Loucy (cell line): ENCODE results near the gene ABHD12.

Source experiments
- EZH2phosphoT487 ChIP-seq: fragments of 200-600 bp; IDR thresholded peaks from 2 replicates; pipeline ENCODE4 v1.6.1; 2018; ENCODE audit warnings: antibody characterized with exemption, mild to moderate bottlenecking, moderate library complexity, borderline replicate concordance
- TF ChIP-seq, protein P1 (sequence below): fragments of 200-600 bp; sonication (generic); conservative IDR thresholded peaks from 2 replicates; pipeline ENCODE4 v1.5.1; 2014; ENCODE audit warnings: mild to moderate bottlenecking, antibody characterized with exemption, low read length

DNA sequence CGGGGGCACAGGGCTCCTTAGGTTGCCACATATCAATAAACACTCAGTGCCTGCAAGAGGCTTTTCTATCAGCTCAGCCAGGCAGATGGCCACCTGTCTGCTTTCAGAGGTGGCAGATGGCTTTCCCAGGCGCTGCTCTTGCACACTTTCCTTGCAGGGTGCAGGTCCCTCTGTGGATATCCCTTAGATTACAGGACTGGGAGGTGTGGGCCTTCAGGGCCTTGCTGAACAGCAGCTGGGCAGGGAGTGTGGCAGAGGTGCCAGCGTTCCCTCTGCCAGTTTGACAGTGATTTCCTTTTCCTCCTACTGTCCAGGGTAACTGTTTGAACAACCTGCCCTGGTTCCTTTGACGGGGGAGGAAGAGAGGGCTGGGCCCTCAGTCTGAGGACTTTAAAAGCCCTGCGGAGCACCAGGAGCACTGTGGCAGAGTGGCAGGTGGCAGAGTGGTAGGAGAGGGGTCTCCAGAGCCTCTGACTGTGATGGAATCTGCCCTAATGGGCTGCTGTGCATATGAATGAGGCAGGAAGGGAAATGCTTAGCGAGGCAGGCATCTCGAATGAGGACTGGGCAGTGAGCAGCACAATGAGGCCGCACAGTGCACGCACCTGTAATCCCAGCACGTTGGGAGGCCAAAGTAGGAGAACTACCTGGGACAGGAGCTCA, 34.2 kb downstream of the ABHD12 start:
- TF ChIP-seq, protein P1, sequence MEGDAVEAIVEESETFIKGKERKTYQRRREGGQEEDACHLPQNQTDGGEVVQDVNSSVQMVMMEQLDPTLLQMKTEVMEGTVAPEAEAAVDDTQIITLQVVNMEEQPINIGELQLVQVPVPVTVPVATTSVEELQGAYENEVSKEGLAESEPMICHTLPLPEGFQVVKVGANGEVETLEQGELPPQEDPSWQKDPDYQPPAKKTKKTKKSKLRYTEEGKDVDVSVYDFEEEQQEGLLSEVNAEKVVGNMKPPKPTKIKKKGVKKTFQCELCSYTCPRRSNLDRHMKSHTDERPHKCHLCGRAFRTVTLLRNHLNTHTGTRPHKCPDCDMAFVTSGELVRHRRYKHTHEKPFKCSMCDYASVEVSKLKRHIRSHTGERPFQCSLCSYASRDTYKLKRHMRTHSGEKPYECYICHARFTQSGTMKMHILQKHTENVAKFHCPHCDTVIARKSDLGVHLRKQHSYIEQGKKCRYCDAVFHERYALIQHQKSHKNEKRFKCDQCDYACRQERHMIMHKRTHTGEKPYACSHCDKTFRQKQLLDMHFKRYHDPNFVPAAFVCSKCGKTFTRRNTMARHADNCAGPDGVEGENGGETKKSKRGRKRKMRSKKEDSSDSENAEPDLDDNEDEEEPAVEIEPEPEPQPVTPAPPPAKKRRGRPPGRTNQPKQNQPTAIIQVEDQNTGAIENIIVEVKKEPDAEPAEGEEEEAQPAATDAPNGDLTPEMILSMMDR: no peak
- TF ChIP-seq EZH2phosphoT487: no peak
